Psoas muscle (tissue), 8 donors: ENCODE measurements around the gene TNS3. TPM values are rescaled to one million over a fixed set of nuclear protein-coding genes. Genes with fewer than 3 reads are reported as not detected.
"Not testable (repeated sequence)": the region's sequence is repeated elsewhere in the genome, so short reads cannot be mapped to it uniquely, and the experiment has no call there.

Experiments
- ATAC-seq, 4 donors: fragments of 200-7000 bp; cut with Tn5 transposase; one replicate each; pipeline ENCODE4 v1.9.1; 2020; ENCODE audit warnings: moderate library complexity in 3 of 4, mild to moderate bottlenecking in 2 of 4
- DNase-seq, 2 donors: peaks; one replicate each; pipeline ENCODE4 v3.0.0-alpha.2; 2020
- H3K27ac ChIP-seq: fragments of 200-600 bp; one replicate; pipeline ENCODE4 v1.8.0; 2022
- H3K27me3 ChIP-seq, 3 donors: fragments of 200-600 bp in 1 of 3; one replicate each; pipeline versions ENCODE4 v1.6.1 to v1.8.0; 2013 to 2022; ENCODE audit warnings: low read length in 2 of 3, mild to moderate bottlenecking in 2 of 3, moderate library complexity in 1 of 3; ENCODE audit not compliant: insufficient read depth in 3 of 3
- H3K36me3 ChIP-seq, 2 donors: fragments of 200-600 bp in 1 of 2; one replicate each; pipeline versions ENCODE4 v1.6.1 to v1.8.0; 2013 to 2022; ENCODE audit warnings: low read depth in 1 of 2, mild to moderate bottlenecking in 1 of 2, moderate library complexity in 1 of 2; ENCODE audit not compliant: insufficient read depth in 1 of 2
- H3K4me1 ChIP-seq: fragments of 200-600 bp; one replicate; pipeline ENCODE4 v1.8.0; 2022
- H3K4me3 ChIP-seq: fragments of 200-600 bp; one replicate; pipeline ENCODE4 v1.8.0; 2022; ENCODE audit warnings: mild to moderate bottlenecking
- H3K9me3 ChIP-seq: fragments of 200-600 bp; one replicate; pipeline ENCODE4 v1.8.0; 2022
- WGBS, 3 donors: extraction: QIAGEN DNeasy Blood & Tissue Kit; methylation state at CpG; one replicate each; pipeline versions ENCODE4 v1.1.6 to v1.1.7; 2013; 5-methylcytosine and 5-hydroxymethylcytosine counted together
- intact Hi-C, 2 donors: fragments of 100-400 bp; cut with DNase I; formaldehyde crosslinking; loops; one replicate each; pipeline versions ENCODE4 v1.11.0 to v1.14.2; 2022
- polyA plus RNA-seq, 3 donors: library from polyadenylated mRNA; stranded (reverse); fragments of 200-250 nt; gene quantifications; one replicate each; pipeline ENCODE4 v1.2.3, GENCODE V29; 2013
- total RNA-seq, 4 donors: library from RNA; stranded (reverse); fragmentation: NEBNext Ultra II Directional in 2 of 4; extraction: Animal tissue kit (Norgen Biotek cat#: 25700) in 2 of 4; gene quantifications; one replicate each; pipeline versions ENCODE4 v1.2.1 to v1.2.4, GENCODE V29; 2021 to 2023
- TF ChIP-seq, protein P1 (sequence below): fragments of 200-600 bp; IDR thresholded peaks from one replicate; pipeline ENCODE4 v1.8.0; 2022; ENCODE audit warnings: antibody characterized with exemption
- donor health status: healthy with polysubstance abuse.
- donor health status: DM: no; HTN: no; CAD: no; lungs with moderate emphysema.
- donor health status: Bipolar disorder and iron deficiency.
- donor health status: healthy.
- donor health status: DM: yes; HTN: yes; CAD: no.
- donor health status: DM: no; HTN: no; CAD: no.
- donor health status: DM: no; HTN: no; CAD: no.
- donor health status: DM: yes; HTN: yes; CAD: no.

The TNS3 gene
- total and polyA plus RNA-seq, 7 donors, result 11.5 to 75.3 (median 35.0) TPM

DNA sequence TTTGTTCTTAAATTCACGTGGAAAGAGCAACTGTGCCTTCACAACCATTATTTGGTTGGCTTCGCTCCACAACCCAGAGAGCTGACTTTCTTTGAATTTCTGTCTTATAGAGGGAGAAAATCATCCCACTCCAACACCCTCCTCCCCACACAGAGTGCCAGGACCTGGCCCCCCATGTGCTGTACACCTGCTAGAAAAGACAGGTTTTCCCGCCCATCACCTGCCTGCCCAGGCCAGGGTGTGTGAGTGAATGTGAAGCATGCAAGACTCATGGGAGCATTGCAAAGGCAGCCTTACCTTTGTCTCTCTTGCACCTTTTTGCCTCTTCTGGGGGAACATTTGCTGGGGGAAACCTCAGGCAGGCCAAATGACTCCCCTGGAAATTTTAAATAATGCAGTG lies 319.0 kb downstream of the TNS3 start:
- H3K4me1 ChIP-seq, result peaks cover 4% of the 10 kb centered on the region
- intact Hi-C loops, result no loop called here
- no peaks in the 10 kb centered on the region for H3K36me3 ChIP-seq
- 89 to 94% (median 93%) methylated on average over 3 of the region's 3 CpGs for WGBS, 3 donors
- no peak for ATAC-seq
- H3K27me3 ChIP-seq, result no peaks in the 10 kb centered on the region
- no peak overlapping the region for H3K27ac ChIP-seq
- peaks cover under 1% of the 10 kb centered on the region for H3K9me3 ChIP-seq
- TF ChIP-seq, protein P1, sequence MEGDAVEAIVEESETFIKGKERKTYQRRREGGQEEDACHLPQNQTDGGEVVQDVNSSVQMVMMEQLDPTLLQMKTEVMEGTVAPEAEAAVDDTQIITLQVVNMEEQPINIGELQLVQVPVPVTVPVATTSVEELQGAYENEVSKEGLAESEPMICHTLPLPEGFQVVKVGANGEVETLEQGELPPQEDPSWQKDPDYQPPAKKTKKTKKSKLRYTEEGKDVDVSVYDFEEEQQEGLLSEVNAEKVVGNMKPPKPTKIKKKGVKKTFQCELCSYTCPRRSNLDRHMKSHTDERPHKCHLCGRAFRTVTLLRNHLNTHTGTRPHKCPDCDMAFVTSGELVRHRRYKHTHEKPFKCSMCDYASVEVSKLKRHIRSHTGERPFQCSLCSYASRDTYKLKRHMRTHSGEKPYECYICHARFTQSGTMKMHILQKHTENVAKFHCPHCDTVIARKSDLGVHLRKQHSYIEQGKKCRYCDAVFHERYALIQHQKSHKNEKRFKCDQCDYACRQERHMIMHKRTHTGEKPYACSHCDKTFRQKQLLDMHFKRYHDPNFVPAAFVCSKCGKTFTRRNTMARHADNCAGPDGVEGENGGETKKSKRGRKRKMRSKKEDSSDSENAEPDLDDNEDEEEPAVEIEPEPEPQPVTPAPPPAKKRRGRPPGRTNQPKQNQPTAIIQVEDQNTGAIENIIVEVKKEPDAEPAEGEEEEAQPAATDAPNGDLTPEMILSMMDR, result no peak
- no peak overlapping the region for H3K4me3 ChIP-seq
- no peak for DNase-seq

- H3K36me3 ChIP-seq, H3K9me3 ChIP-seq, DNase-seq, ATAC-seq, intact Hi-C loops, H3K27me3 ChIP-seq, H3K4me3 ChIP-seq, H3K27ac ChIP-seq, H3K4me1 ChIP-seq: not testable (repeated sequence)
- 94 to 97% (median 97%) methylated on average over 11 of the region's 11 CpGs for WGBS, 3 donors
These were observed 319.8 kb downstream of the TNS3 start for GRCh38 chr7:47262160-47262559.

- no peaks in the 10 kb centered on the region for H3K27me3 ChIP-seq
- DNase-seq, result no peak
- 97 to 100% (median 98%) methylated on average over 1 of the region's 1 CpG for WGBS, 3 donors
- no peak overlapping the region for H3K27ac ChIP-seq
- TF ChIP-seq, protein P1, result no peak
- no peaks in the 10 kb centered on the region for H3K4me1 ChIP-seq
- no peak for ATAC-seq
- H3K9me3 ChIP-seq, result no peaks in the 10 kb centered on the region
- H3K4me3 ChIP-seq, result no peak overlapping the region
- intact Hi-C loops, result no loop called here
- no peaks in the 10 kb centered on the region for H3K36me3 ChIP-seq
These were observed 321.6 kb downstream of the TNS3 start for GRCh38 chr7:47260270-47260669.

- Histone ChIP-seq H3K4me3 (no peak overlapping the region), H3K36me3 (no peaks in the 10 kb centered on the region), H3K9me3 (no peaks in the 10 kb centered on the region), H3K27me3 (no peaks in the 10 kb centered on the region), H3K4me1 (peaks cover 5% of the 10 kb centered on the region), H3K27ac (no peak overlapping the region)
- WGBS, 3 donors, result 90 to 92% (median 90%) methylated on average over 2 of the region's 2 CpGs
- ATAC-seq, result no peak
- intact Hi-C loops, result loop anchor here in 1 of 2 donors (5.0 kb wide), 1 partner anchor 77 kb away; no protein-coding TSS in a partner anchor
- DNase-seq, result no peak
- TF ChIP-seq, protein P1, result no peak
These were observed 322.2 kb downstream of the TNS3 start for GRCh38 chr7:47259682-47260081.

- H3K9me3 ChIP-seq, result no peaks in the 10 kb centered on the region
- H3K27ac ChIP-seq, result no peak overlapping the region
- no peak overlapping the region for H3K4me3 ChIP-seq
- no peaks in the 10 kb centered on the region for H3K36me3 ChIP-seq
- DNase-seq (no peak), ATAC-seq (no peak)
- TF ChIP-seq, protein P1, result no peak
- intact Hi-C loops, result loop anchor here in 1 of 2 donors (5.0 kb wide), 1 partner anchor 76 kb away; no protein-coding TSS in a partner anchor
- H3K27me3 ChIP-seq, result no peaks in the 10 kb centered on the region
- H3K4me1 ChIP-seq, result peaks cover 6% of the 10 kb centered on the region
- WGBS, 3 donors, result 98 to 100% (median 99%) methylated on average over 2 of the region's 2 CpGs
These were observed 323.1 kb downstream of the TNS3 start for GRCh38 chr7:47258798-47259197.
